Osteocyte (in vitro differentiated cells): ENCODE results near the gene ANKRD13A. TPM values are rescaled to one million over a fixed set of nuclear protein-coding genes. Genes with fewer than 3 reads are reported as not detected.

Source experiments
- DNase-seq: peaks from one replicate; pipeline ENCODE4 v3.0.0; 2021; ENCODE audit warnings: mixed read lengths; ENCODE audit not compliant: unreplicated experiment; ENCODE audit errors: extremely low spot score
- H3K27ac Mint-ChIP-seq: one replicate; pipeline ENCODE4 v1.8.0; 2021; ENCODE audit warnings: mild to moderate bottlenecking, mixed read lengths; ENCODE audit not compliant: unreplicated experiment
- H3K27me3 Mint-ChIP-seq: one replicate; pipeline ENCODE4 v1.8.0; 2021; ENCODE audit warnings: mixed read lengths; ENCODE audit not compliant: unreplicated experiment
- H3K36me3 Mint-ChIP-seq: one replicate; pipeline ENCODE4 v1.8.0; 2021; ENCODE audit warnings: mixed read lengths; ENCODE audit not compliant: unreplicated experiment
- H3K4me1 Mint-ChIP-seq: one replicate; pipeline ENCODE4 v1.8.0; 2021; ENCODE audit warnings: mixed read lengths; ENCODE audit not compliant: unreplicated experiment
- H3K4me3 Mint-ChIP-seq: one replicate; pipeline ENCODE4 v1.8.0; 2021; ENCODE audit warnings: mild to moderate bottlenecking, moderate library complexity, mixed read lengths; ENCODE audit not compliant: unreplicated experiment
- H3K9me3 Mint-ChIP-seq: one replicate; pipeline ENCODE4 v1.8.0; 2021; ENCODE audit warnings: mixed read lengths; ENCODE audit not compliant: unreplicated experiment
- CTCF ChIP-seq: fragments of 200-600 bp; sonication (generic); IDR thresholded peaks from 2 replicates; pipeline ENCODE4 v1.5.0; 2021; ENCODE audit warnings: antibody characterized with exemption, mild to moderate bottlenecking, moderate library complexity
- total RNA-seq: library from RNA; stranded (reverse); gene quantifications from 2 replicates; pipeline ENCODE4 v1.2.1, GENCODE V29; 2021

ANKRD13A gene
- total RNA-seq, 1 donor from 2014 or later = 43.5 TPM

- no peak overlapping the region for H3K4me3 Mint-ChIP-seq
- no peaks in the 10 kb centered on the region for H3K4me1 Mint-ChIP-seq
- peaks cover 36% of the 10 kb centered on the region for H3K36me3 Mint-ChIP-seq
- DNase-seq = no peak
- H3K27ac Mint-ChIP-seq = no peak overlapping the region
- H3K27me3 Mint-ChIP-seq = no peaks in the 10 kb centered on the region
- TF ChIP-seq CTCF = no peak
- no peaks in the 10 kb centered on the region for H3K9me3 Mint-ChIP-seq
Observed at GRCh38 chr12:109967383-109968031, 31.7 kb upstream of the ANKRD13A start.

GRCh38 chr12:109968032-109968420 is 31.2 kb upstream of the ANKRD13A start:
- Mint-ChIP-seq H3K4me1 (no peaks in the 10 kb centered on the region), H3K27me3 (no peaks in the 10 kb centered on the region), H3K36me3 (peaks cover 36% of the 10 kb centered on the region), H3K9me3 (no peaks in the 10 kb centered on the region), H3K27ac (no peak overlapping the region), H3K4me3 (no peak overlapping the region)
- TF ChIP-seq CTCF = no peak
- DNase-seq = no peak

- Mint-ChIP-seq H3K36me3 (peaks cover 32% of the 10 kb centered on the region), H3K4me1 (no peaks in the 10 kb centered on the region), H3K27ac (no peak overlapping the region), H3K4me3 (no peak overlapping the region), H3K9me3 (no peaks in the 10 kb centered on the region), H3K27me3 (no peaks in the 10 kb centered on the region)
- TF ChIP-seq CTCF = no peak
- DNase-seq = no peak
Observed at GRCh38 chr12:109968801-109969200, 30.4 kb upstream of the ANKRD13A start.

GRCh38 chr12:109972821-109973220 is 26.4 kb upstream of the ANKRD13A start:
- Mint-ChIP-seq H3K36me3 (peaks cover 46% of the 10 kb centered on the region), H3K27me3 (no peaks in the 10 kb centered on the region), H3K9me3 (peaks cover 4% of the 10 kb centered on the region), H3K27ac (no peak overlapping the region), H3K4me3 (no peak overlapping the region), H3K4me1 (peaks cover 2% of the 10 kb centered on the region)
- TF ChIP-seq CTCF = no peak
- DNase-seq = no peak

- TF ChIP-seq CTCF = no peak
- no peak for DNase-seq
- peaks cover 7% of the 10 kb centered on the region for H3K9me3 Mint-ChIP-seq
- peaks cover 25% of the 10 kb centered on the region for H3K4me1 Mint-ChIP-seq
- H3K27me3 Mint-ChIP-seq = no peaks in the 10 kb centered on the region
- H3K27ac Mint-ChIP-seq = no peak overlapping the region
- H3K4me3 Mint-ChIP-seq = no peak overlapping the region
- peaks cover 58% of the 10 kb centered on the region for H3K36me3 Mint-ChIP-seq
Observed at GRCh38 chr12:109981311-109981710, 17.9 kb upstream of the ANKRD13A start.
